Liver (tissue), 9 donors: ENCODE results near the gene JAK1. TPM values are rescaled to one million over a fixed set of nuclear protein-coding genes. Genes with fewer than 3 reads are reported as not detected.

Source experiments
- DNase-seq: peaks from one replicate; pipeline ENCODE4 v3.0.0-alpha.2; 2017; ENCODE audit warnings: low spot score
- H3K27ac ChIP-seq, 2 donors: one replicate each; pipeline ENCODE4 v1.7.0; 2013; ENCODE audit warnings: inconsistent platforms in 2 of 2, low read length in 2 of 2, control low read depth in 1 of 2, low read depth in 1 of 2, mild to moderate bottlenecking in 1 of 2
- H3K27me3 ChIP-seq, 4 donors: one replicate each; pipeline versions ENCODE4 v1.6.1 to v1.7.0; 2013; ENCODE audit warnings: low read length in 3 of 4, inconsistent platforms in 1 of 4, mild to moderate bottlenecking in 1 of 4, moderate library complexity in 1 of 4; ENCODE audit not compliant: control insufficient read depth in 4 of 4, insufficient read depth in 4 of 4
- H3K36me3 ChIP-seq, 4 donors: one replicate each; pipeline versions ENCODE4 v1.6.1 to v1.7.0; 2013; ENCODE audit warnings: low read length in 3 of 4, mild to moderate bottlenecking in 3 of 4, low read depth in 1 of 4, moderate library complexity in 1 of 4; ENCODE audit not compliant: control insufficient read depth in 4 of 4, insufficient read depth in 3 of 4
- H3K4me1 ChIP-seq, 4 donors: one replicate each; pipeline versions ENCODE4 v1.6.1 to v1.7.0; 2013; ENCODE audit warnings: low read length in 3 of 4, mild to moderate bottlenecking in 3 of 4, moderate library complexity in 1 of 4; ENCODE audit not compliant: control insufficient read depth in 4 of 4, insufficient read depth in 4 of 4
- H3K4me3 ChIP-seq, 3 donors: one replicate each; pipeline versions ENCODE4 v1.6.1 to v1.7.0; 2013; ENCODE audit warnings: low read length in 3 of 3, control low read depth in 1 of 3, low read depth in 1 of 3, mild to moderate bottlenecking in 1 of 3
- H3K9ac ChIP-seq, 2 donors: one replicate each; pipeline ENCODE4 v1.7.0; 2013; ENCODE audit warnings: low read length in 2 of 2, mild to moderate bottlenecking in 2 of 2, moderate library complexity in 2 of 2, control low read depth in 1 of 2, low read depth in 1 of 2
- H3K9me3 ChIP-seq, 4 donors: one replicate each; pipeline versions ENCODE4 v1.6.1 to v1.7.0; 2013; ENCODE audit warnings: low read length in 3 of 4; ENCODE audit not compliant: control insufficient read depth in 4 of 4
- ATF3 ChIP-seq: IDR thresholded peaks from 2 replicates; pipeline ENCODE4 v1.6.1; 2016; ENCODE audit warnings: antibody characterized with exemption
- CTCF ChIP-seq: fragments of 150-350 bp; IDR thresholded peaks from 2 replicates; pipeline ENCODE4 v1.5.1; 2017; ENCODE audit warnings: improper control_type of control experiment, low read depth, low read length; ENCODE audit not compliant: missing input control
- EGR1 ChIP-seq, 2 donors: IDR thresholded peaks; 2 replicates each; pipeline ENCODE4 v1.6.1; 2016 to 2018; ENCODE audit warnings: antibody characterized with exemption in 2 of 2, low read depth in 2 of 2
- FOXA1 ChIP-seq: IDR thresholded peaks from 2 replicates; pipeline ENCODE4 v1.6.1; 2016; ENCODE audit warnings: antibody characterized with exemption
- FOXA2 ChIP-seq: IDR thresholded peaks from 2 replicates; pipeline ENCODE4 v1.6.1; 2016; ENCODE audit warnings: antibody characterized with exemption
- GABPA ChIP-seq, 2 donors: IDR thresholded peaks in 1 of 2; conservative IDR thresholded peaks in 1 of 2; 2 replicates each; pipeline ENCODE4 v1.6.1; 2016; ENCODE audit warnings: antibody characterized with exemption in 2 of 2, mild to moderate bottlenecking in 1 of 2, moderate library complexity in 1 of 2
- HNF4A ChIP-seq, 2 donors: conservative IDR thresholded peaks; 2 replicates each; pipeline ENCODE4 v1.6.1; 2016; ENCODE audit warnings: antibody characterized with exemption in 2 of 2, mild to moderate bottlenecking in 2 of 2
- HNF4G ChIP-seq: IDR thresholded peaks from 2 replicates; pipeline ENCODE4 v1.6.1; 2016; ENCODE audit warnings: antibody characterized with exemption
- JUND ChIP-seq, 2 donors: IDR thresholded peaks; 2 replicates each; pipeline ENCODE4 v1.6.1; 2016; ENCODE audit warnings: antibody characterized with exemption in 2 of 2
- MAX ChIP-seq: IDR thresholded peaks from 2 replicates; pipeline ENCODE4 v1.6.1; 2016; ENCODE audit warnings: antibody characterized with exemption
- NR2F2 ChIP-seq: IDR thresholded peaks from 2 replicates; pipeline ENCODE4 v1.6.1; 2016; ENCODE audit warnings: antibody characterized with exemption
- RAD21 ChIP-seq, 2 donors: IDR thresholded peaks; 2 replicates each; pipeline ENCODE4 v1.6.1; 2016; ENCODE audit warnings: antibody characterized with exemption in 2 of 2, mild to moderate bottlenecking in 2 of 2
- REST ChIP-seq: IDR thresholded peaks from 2 replicates; pipeline ENCODE4 v1.6.1; 2016; ENCODE audit warnings: antibody characterized with exemption, mild to moderate bottlenecking
- RXRA ChIP-seq, 2 donors: IDR thresholded peaks; 2 replicates each; pipeline ENCODE4 v1.6.1; 2017 to 2018; ENCODE audit warnings: antibody characterized with exemption in 2 of 2, mild to moderate bottlenecking in 1 of 2
- SP1 ChIP-seq: IDR thresholded peaks from 2 replicates; pipeline ENCODE4 v1.6.1; 2018; ENCODE audit warnings: antibody characterized with exemption, mild to moderate bottlenecking
- TAF1 ChIP-seq: conservative IDR thresholded peaks from 2 replicates; pipeline ENCODE4 v1.6.1; 2016; ENCODE audit warnings: antibody characterized with exemption, mild to moderate bottlenecking
- YY1 ChIP-seq: IDR thresholded peaks from 2 replicates; pipeline ENCODE4 v1.6.1; 2016; ENCODE audit warnings: antibody characterized with exemption, mild to moderate bottlenecking
- ZBTB33 ChIP-seq: IDR thresholded peaks from 2 replicates; pipeline ENCODE4 v1.6.1; 2016; ENCODE audit warnings: antibody characterized with exemption
- WGBS: extraction: QIAGEN DNeasy Blood & Tissue Kit; methylation state at CpG from one replicate; pipeline ENCODE4 v1.1.7; 2013; 5-methylcytosine and 5-hydroxymethylcytosine counted together
- polyA plus RNA-seq, 2 donors: library from polyadenylated mRNA; stranded (reverse) in 1 of 2; unstranded in 1 of 2; fragments of 200-250 nt in 1 of 2; fragments of >200 nt in 1 of 2; fragmentation: Nextera tagmentation in 1 of 2; extraction: Ambion mirVana in 1 of 2; gene quantifications; one replicate each; pipeline versions ENCODE4 v1.2.1 to v1.2.3, GENCODE V29; 2013 to 2015
- total RNA-seq, 2 donors: library from RNA; depleted of rRNA; stranded (reverse); fragments of >200 nt; gene quantifications; one replicate each; pipeline ENCODE4 v1.2.3, GENCODE V29; 2014
- donor health status: healthy.
- donor health status: healthy.
- donor health status: healthy.
- donor health status: healthy.
- donor health status: healthy.

Gene JAK1
- total and polyA plus RNA-seq, 4 donors, result 24.1 to 68.6 (median 34.5) TPM

- DNase-seq, result no peak
- H3K4me3 ChIP-seq, result no peak overlapping the region
- H3K9me3 ChIP-seq, result no peaks in the 10 kb centered on the region
- H3K36me3 ChIP-seq, result no peaks in the 10 kb centered on the region
- WGBS, result 50% methylated on average over 9 of the region's 9 CpGs
- peaks cover 13 to 43% (median 26%) of the 10 kb centered on the region in 4 donors for H3K4me1 ChIP-seq
- peak overlapping the region; percentile 72 to 81 for H3K27ac ChIP-seq
- no peak overlapping the region for H3K9ac ChIP-seq
- peak in 1 of 2 donors; percentile 13 for TF ChIP-seq RAD21 (IDR thresholded peaks at IDR 0.05)
- TF ChIP-seq RXRA (IDR thresholded peaks at IDR 0.05), result peak; percentile 48 to 50
- TF ChIP-seq HNF4A (conservative IDR thresholded peaks at IDR 0.05), result peak; percentile 44 to 64
- TF ChIP-seq YY1, result peak; percentile 14
- no peak for TF ChIP-seq EGR1 (IDR thresholded peaks at IDR 0.05; ENCODE audit: low read depth in 2 of 2)
- peak; percentile 49 for TF ChIP-seq NR2F2
- no peak for TF ChIP-seq REST
- TF ChIP-seq ZBTB33, result no peak
- TF ChIP-seq SP1, result peak; percentile 21
- peak; percentile 42 to 57 for TF ChIP-seq JUND (IDR thresholded peaks at IDR 0.05)
- TF ChIP-seq ATF3, result peak; percentile 88
- H3K27me3 ChIP-seq, result no peaks in the 10 kb centered on the region
Measured at GRCh38 chr1:64934115-64934877, 32.1 kb downstream of the JAK1 start.

- Histone ChIP-seq H3K4me3 (no peak overlapping the region), H3K9ac (no peak overlapping the region), H3K27ac (peak overlapping the region; percentile 72 to 81), H3K9me3 (no peaks in the 10 kb centered on the region), H3K27me3 (no peaks in the 10 kb centered on the region), H3K4me1 (peaks cover 13 to 40% (median 26%) of the 10 kb centered on the region in 4 donors), H3K36me3 (no peaks in the 10 kb centered on the region)
- no peak for DNase-seq
- 52% methylated on average over 11 of the region's 11 CpGs for WGBS
- TF ChIP-seq RXRA (IDR thresholded peaks at IDR 0.05) (peak in 1 of 2 donors; percentile 43), RAD21 (IDR thresholded peaks at IDR 0.05) (peak in 1 of 2 donors; percentile 20), HNF4A (conservative IDR thresholded peaks at IDR 0.05) (peak; percentile 35 to 49), GABPA (IDR thresholded peaks at IDR 0.05 in 1 of 2, conservative IDR thresholded peaks at IDR 0.05 in 1 of 2) (peak in 1 of 2 donors; percentile 56), TAF1 (no peak), ATF3 (peak; percentile 29), ZBTB33 (no peak), FOXA2 (no peak), NR2F2 (no peak), EGR1 (IDR thresholded peaks at IDR 0.05; ENCODE audit: low read depth in 2 of 2) (no peak), CTCF (no peak), YY1 (peak; percentile 49), MAX (no peak), FOXA1 (no peak), HNF4G (no peak), JUND (IDR thresholded peaks at IDR 0.05) (peak in 1 of 2 donors; percentile 10)
Measured at GRCh38 chr1:64933296-64934070, 32.9 kb downstream of the JAK1 start.
